SK-N-SH (cell line): ENCODE data around the gene MCM9. TPM values are rescaled to one million over a fixed set of nuclear protein-coding genes. Genes with fewer than 3 reads are reported as not detected.

ENCODE experiments used
- NRF1 ChIP-seq: IDR thresholded peaks from 2 replicates; pipeline ENCODE4 v1.6.1; 2012; ENCODE audit warnings: low read depth, mild to moderate bottlenecking, low read length
- TAF1 ChIP-seq: IDR thresholded peaks from 2 replicates; pipeline ENCODE4 v1.6.1; 2012; ENCODE audit warnings: low read depth, mild to moderate bottlenecking, low read length, moderate library complexity, borderline replicate concordance
- TCF12 ChIP-seq: IDR thresholded peaks from 2 replicates; pipeline ENCODE4 v1.4.0; 2012
- TEAD4 ChIP-seq: IDR thresholded peaks from 2 replicates; pipeline ENCODE4 v1.4.0; 2012; ENCODE audit warnings: mild to moderate bottlenecking, borderline replicate concordance; ENCODE audit not compliant: insufficient read depth
- ZBTB33 ChIP-seq: IDR thresholded peaks from 2 replicates; pipeline ENCODE4 v1.4.0; 2012; ENCODE audit warnings: low read depth, borderline replicate concordance
- polyA plus RNA-seq, 3 experiments: library from polyadenylated mRNA; depleted of rRNA; stranded (reverse); fragments of >200 nt; gene quantifications; 2 replicates each; pipeline ENCODE4 v1.2.3, GENCODE V29; 2012

The MCM9 gene
- polyA plus RNA-seq, 1 of the 3 experiments (the other 2 are of a cell fraction), result 1.7 TPM

- no peak for TF ChIP-seq TEAD4
- no peak for TF ChIP-seq TCF12
- TF ChIP-seq TAF1, result no peak
- TF ChIP-seq NRF1, result no peak
- no peak for TF ChIP-seq ZBTB33
These were observed 170.2 kb downstream of the MCM9 start (continued) for GRCh38 chr6:118764766-118765165.

Other genes starting within 250 kb of the MCM9 start
- gene ASF1A, start 41.0 kb downstream of the MCM9 start, polyA plus RNA-seq (2012; rRNA removed), result 5.2 and 5.4 TPM in 2 replicates
- 0.38 and 0.49 TPM in 2 replicates for gene FAM184A, start 143.5 kb upstream of the MCM9 start, polyA plus RNA-seq (2012; rRNA removed)